Epithelial cell of proximal tubule (primary cell): ENCODE measurements around the gene CNNM4. TPM values are rescaled to one million over a fixed set of nuclear protein-coding genes. Genes with fewer than 3 reads are reported as not detected.
A peak's percentile ranks its signal among the peaks of the same experiment; 100 is the strongest.

Experiments used
- DNase-seq: peaks from one replicate; pipeline ENCODE4 v3.0.0-alpha.2; 2011; ENCODE audit warnings: low read depth
- H3K4me3 ChIP-seq: 2 replicates; pipeline ENCODE4 v1.5.1; 2011; ENCODE audit warnings: low read depth, mild to moderate bottlenecking, low read length
- total RNA-seq: library from RNA; depleted of rRNA; stranded (reverse); fragments of >200 nt; gene quantifications from 2 replicates; pipeline ENCODE4 v1.2.3, GENCODE V29; 2015
- TF ChIP-seq, protein P1 (sequence below): conservative IDR thresholded peaks from 2 replicates; pipeline ENCODE4 v1.5.1; 2012; ENCODE audit warnings: low read depth, mild to moderate bottlenecking, low read length

Gene CNNM4
- total RNA-seq, 1 donor from 2014 or later, result 5.7 TPM

DNA sequence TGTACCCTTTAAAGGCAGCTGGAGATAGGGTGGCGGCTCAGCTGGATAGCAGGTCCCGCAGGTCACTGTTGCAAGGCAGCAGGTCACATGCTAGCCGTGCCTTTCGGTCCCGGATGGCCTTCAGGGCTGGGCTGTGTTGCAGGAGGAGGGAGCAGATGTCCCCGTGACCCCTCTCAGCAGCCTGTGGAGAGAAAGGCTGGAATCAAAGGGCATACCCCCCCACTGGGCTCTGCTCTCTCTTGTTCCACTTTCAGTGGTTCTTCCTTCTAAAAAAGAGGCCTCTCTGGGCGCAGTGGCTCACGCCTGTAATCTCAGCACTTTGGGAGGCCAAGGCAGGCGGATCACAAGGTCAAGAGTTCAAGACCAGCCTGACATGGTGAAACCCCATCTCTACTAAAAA, 87.6 kb downstream of the CNNM4 start:
- no peak for DNase-seq
- TF ChIP-seq, protein P1, sequence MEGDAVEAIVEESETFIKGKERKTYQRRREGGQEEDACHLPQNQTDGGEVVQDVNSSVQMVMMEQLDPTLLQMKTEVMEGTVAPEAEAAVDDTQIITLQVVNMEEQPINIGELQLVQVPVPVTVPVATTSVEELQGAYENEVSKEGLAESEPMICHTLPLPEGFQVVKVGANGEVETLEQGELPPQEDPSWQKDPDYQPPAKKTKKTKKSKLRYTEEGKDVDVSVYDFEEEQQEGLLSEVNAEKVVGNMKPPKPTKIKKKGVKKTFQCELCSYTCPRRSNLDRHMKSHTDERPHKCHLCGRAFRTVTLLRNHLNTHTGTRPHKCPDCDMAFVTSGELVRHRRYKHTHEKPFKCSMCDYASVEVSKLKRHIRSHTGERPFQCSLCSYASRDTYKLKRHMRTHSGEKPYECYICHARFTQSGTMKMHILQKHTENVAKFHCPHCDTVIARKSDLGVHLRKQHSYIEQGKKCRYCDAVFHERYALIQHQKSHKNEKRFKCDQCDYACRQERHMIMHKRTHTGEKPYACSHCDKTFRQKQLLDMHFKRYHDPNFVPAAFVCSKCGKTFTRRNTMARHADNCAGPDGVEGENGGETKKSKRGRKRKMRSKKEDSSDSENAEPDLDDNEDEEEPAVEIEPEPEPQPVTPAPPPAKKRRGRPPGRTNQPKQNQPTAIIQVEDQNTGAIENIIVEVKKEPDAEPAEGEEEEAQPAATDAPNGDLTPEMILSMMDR, result no peak

DNA sequence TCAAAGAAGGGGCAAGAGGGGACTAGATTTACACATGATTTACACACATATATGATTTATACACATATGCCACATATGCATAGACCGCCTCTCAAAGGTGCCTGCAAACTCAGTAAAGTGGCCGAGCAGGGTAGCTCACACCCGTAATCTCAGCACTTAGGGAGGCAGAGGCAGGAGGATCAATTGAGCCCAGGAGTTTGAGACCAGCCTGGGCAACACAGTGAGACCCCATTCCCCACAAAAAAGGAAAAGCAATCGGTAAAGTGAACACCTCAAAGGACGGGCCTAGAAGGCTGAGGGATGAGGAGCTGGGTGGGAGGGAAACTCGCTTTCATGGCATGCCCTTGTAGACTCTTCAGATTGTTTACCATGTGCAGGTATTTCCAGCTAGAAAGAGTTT, 92.0 kb downstream of the CNNM4 start:
- no peak for DNase-seq
- TF ChIP-seq, protein P1, result no peak
- no peak overlapping the region for H3K4me3 ChIP-seq

More for the DNA sequence above, 87.6 kb downstream of the CNNM4 start:
- H3K4me3 ChIP-seq, result no peak overlapping the region

DNA sequence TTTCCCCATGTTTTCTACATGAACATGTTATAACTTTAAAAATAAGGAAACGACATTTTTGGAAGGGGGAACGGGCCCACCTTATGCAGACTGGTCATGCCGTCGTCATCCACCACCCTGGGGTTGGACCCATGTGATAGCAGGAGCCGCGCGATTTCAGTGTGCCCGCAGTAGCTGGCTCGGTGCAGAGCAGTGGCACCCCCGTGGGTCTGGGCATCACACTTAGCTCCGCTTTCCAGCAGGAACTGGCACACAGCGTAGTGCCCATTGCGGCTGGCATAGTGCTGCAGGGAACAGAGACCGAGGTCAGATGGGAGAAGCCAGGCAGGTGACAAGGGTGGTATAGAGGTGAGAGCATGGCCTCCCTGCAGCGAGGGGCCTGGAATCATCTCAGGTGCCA, 92.6 kb downstream of the CNNM4 start:
- DNase-seq, result no peak
- H3K4me3 ChIP-seq, result no peak overlapping the region
- TF ChIP-seq, protein P1, result no peak

DNA sequence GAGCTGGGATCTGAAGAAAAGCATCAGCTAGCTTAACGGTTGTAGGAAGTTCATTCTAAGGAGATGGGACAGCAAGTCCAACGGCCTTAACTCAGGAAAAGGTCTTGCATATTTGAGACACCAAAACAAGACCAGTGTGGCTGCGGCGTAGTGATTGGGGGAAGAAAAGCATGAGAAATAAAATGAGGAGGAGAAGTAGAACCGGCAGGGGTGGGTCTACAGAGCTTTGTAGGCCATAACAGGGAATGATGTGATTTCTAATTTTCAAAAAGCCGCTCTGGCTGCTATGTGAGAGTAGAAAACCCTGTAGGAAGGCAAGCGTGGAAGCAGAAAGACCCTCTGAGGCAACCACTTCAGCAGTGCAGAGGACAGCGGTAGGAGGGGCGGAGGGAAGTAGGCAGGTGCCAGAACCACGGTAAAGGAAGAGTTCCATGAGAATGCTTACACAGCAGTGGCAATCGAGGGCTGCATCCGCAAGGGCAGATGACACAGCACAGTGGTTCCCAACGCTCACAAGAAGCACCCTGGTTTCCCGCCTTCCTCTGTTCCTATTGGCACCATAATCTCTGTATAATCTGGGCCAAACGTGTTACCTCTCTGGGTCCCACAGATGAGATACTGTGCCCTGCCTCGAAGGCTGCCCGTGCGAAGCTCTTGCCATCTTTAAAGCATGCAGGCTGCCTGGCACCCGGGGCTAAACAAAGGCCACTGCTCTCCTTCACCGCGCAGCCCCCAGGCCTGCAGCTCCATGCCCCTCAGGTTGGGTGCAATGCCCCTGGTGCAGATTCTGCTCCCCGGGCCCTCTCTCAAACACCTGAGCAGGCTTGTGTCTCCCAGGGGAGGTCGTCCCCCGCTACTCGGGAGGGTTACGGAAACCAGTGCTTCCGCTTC, 96.3 kb downstream of the CNNM4 start:
- TF ChIP-seq, protein P1, result no peak
- no peak for DNase-seq
- H3K4me3 ChIP-seq, result peak overlapping the region; percentile 91

DNA sequence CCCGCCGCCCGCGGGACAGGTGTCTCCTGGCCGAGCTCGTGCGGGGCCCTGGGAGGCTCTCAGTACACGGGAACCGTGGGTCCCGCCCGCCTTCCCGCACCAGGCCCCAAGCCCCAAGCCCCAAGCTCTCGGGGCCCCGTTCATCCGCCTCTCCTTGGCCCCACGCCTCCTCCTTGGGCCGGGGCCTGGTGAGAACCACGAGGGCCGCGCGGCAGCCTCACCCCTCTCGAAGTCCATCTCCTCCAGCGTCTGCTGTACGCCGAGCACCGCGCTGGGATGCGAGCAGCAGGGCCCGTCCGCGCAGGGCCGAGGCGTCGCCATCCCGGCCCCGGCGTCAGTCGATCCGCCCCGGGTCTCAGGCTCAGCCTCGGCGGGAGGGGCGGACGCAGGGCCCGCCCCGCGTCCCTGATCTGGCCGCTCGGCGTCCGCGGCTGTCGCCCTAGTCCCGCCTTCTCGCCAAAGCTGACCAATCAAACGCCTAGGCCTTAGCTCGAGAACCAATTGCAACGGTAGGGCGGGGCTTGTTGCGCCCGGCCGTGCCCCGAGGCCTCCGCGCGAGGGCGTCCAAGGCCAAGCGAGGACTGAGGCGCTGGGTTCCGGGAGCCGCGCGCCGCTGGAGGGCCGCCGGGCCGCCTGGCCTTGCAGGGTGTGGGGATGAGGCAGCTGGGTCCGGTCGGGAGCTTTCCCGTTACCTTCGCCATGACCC, 97.1 kb downstream of the CNNM4 start, which contains the start of gene ANKRD39:
TSS of gene ANKRD39 (minus strand) at position 350 of the 706 bp plus-strand sequence. CDS start at position 321, 29 bp downstream.
- TF ChIP-seq, protein P1, result peak; percentile 70
- peak; percentile 68 for DNase-seq

DNA sequence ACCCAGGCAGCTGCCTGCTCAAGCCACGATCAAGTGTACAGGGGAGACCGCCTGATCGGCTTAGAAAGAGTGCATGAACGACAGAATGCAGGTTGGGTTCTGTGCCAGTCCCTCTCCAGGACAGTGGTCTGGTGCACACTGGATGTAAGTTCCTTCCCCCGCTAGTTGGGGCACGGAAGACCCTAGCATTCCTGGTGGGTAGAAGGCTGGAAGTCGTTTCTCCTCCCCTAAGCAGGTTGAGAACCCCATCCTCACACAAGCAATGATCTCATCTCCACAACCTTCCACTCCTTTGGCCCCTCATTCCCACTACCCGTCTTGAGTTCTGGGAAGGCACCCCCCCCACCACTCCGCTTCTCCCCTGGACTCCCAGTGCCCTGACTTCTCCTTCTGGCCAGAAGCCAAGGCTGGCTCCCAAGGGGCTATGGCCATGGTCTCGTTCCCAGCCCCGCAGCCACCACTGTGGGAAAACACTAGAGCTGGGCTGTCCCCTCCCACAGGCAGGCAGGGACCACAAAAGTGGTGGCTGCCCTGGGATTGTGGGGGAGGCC, 98.5 kb downstream of the CNNM4 start:
- no peak overlapping the region for H3K4me3 ChIP-seq
- DNase-seq, result no peak
- TF ChIP-seq, protein P1, result no peak

More for the DNA sequence above, 97.1 kb downstream of the CNNM4 start, which contains the start of gene ANKRD39:
- peak within 1 kb of the TSS; percentile 91 for H3K4me3 ChIP-seq
